Neural progenitor cell (in vitro differentiated cells): ENCODE results near the gene PIRT.

Source experiments
- CTCF ChIP-seq: fragments of 200-600 bp; sonication (generic); IDR thresholded peaks from 2 replicates; pipeline ENCODE4 v1.5.1; 2017; ENCODE audit warnings: antibody characterized with exemption, mild to moderate bottlenecking
- EZH2 ChIP-seq: fragments of 200-600 bp; sonication (generic); IDR thresholded peaks from 2 replicates; pipeline ENCODE4 v1.6.1; 2017; ENCODE audit warnings: antibody characterized with exemption, mild to moderate bottlenecking, moderate library complexity

- TF ChIP-seq CTCF, result no peak
- no peak for TF ChIP-seq EZH2
Observed at GRCh38 chr17:10793256-10793655, 44.6 kb downstream of the PIRT start.
